Germinal center (tissue), 1 donor: ENCODE data around the gene RPA1.
"Not testable (repeated sequence)": the region's sequence is repeated elsewhere in the genome, so short reads cannot be mapped to it uniquely, and the experiment has no call there.

Experiments used
- DNase-seq: peaks from one replicate; pipeline ENCODE4 v3.0.0; 2012; ENCODE audit warnings: mixed read lengths, low spot score

The RPA1 gene

DNA sequence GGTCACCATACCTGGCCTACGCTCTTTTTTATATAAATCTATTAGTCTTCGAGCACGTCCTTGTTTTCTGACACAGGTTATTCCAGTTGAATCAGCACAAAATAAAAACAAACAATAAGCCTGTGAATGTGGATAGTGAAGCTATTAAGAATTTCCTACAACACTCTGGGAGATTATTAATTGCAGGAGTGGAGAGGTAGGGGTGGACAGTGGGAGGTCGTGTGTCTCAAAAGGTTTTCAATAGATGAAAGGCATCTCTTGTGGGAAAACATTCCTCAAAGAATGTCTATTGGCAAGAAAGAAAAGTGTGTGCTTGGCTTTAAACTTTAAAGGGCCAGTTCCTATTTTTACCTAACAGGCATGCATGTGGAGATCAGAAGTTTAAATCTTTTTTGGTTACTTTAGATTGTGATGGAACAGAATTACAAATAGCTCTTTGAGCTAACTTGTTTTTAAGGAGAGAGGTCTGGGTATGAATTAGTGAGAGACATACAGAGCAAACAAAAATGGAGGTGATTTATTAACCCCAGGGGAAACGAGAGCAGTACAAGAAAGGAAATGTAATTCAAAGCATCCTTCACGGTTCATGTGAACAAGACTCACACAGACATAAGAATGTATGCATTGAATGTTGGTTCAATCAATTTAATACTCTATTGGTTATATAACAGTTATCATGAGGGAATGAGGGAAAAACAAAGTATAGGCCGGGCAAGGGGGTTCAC, 9.1 kb upstream of the RPA1 start:
- peak; percentile 43 for DNase-seq

DNA sequence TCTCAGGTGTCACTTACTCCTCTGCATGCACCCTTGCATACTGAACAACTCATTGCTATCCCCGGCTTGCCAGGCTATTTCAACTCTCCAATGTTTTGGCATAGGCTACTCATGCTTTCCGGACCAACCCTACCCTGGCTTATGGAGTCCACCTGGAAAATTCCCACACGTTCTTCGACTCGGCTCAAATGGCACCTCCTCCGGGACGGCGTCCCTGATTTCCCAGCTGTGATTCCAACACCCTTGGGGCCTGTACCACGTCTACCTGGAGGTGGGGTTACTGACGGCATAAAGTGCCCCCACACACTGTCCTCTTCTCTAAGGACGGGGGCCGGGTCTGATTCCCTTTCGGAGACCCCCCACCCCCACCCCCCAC, 601 bp upstream of the RPA1 start:
- DNase-seq = no peak

- DNase-seq = no peak
Observed at GRCh38 chr17:1830288-1830687, 483 bp downstream of the RPA1 start.

GRCh38 chr17:1834380-1835149, 4.8 kb downstream of the RPA1 start:
- peak; percentile 74 for DNase-seq

DNA sequence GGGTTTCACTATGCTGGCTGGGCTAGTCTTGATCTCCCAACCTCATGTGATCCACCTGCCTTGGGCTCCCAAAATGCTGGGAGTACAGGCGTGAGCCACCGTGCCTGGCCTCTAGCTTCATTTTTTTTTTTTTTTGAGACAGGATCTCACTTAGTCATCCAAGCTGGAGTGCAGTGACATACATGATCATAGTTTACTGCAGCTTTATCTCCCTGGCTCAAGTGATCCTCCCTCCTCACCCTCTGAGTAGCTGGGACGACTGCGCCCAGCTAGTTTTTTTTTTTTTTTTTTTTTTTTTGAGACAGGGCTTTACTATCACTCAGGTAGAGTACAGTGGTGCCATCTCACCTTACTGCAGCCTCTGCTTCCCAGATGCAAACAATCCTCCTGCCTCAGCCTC, 9.7 kb downstream of the RPA1 start:
- no peak for DNase-seq

- DNase-seq = no peak
Observed at GRCh38 chr17:1843947-1844346, 14.1 kb downstream of the RPA1 start.

GRCh38 chr17:1847191-1847590, 17.4 kb downstream of the RPA1 start:
- no peak for DNase-seq

DNA sequence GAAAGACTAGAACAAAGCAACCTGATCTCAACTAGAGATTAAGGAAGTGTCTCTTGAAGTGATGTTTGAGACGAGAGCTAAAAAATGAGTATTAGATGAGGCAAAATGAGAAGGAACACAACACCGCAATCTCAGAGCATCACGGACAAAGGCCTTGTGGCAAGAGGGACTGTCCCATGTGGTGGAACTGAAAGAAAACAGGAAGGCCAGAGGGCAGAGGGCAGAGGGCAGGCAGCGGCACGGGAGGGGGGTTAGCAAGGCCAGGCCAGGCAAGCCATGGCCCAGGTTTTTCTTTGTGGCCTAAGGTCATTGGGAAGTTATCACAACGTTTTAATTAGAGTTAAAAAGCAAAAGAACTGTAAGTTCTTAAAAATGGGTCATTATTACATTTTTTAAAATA, 22.5 kb downstream of the RPA1 start:
- DNase-seq = no peak

- no peak for DNase-seq
Observed at GRCh38 chr17:1853698-1854097, 23.9 kb downstream of the RPA1 start.

DNA sequence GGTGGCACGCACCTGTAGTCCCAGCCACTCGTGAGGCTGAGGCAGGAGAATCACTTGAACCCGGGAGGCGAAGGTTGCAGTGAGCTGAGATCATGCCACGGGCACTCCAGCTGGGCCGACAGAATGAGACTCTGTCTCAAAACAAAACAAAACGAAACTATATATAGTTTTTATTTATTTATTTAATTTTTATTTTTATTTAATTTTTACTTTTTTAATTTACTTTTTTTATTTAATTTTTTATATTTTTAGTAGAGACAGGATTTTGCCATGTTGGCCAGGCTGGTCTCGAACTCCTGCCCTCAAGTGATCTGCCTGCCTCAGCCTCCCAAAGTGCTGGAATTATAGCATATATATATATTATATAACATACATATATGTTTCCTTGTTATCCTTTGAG, 26.7 kb downstream of the RPA1 start:
- DNase-seq = not testable (repeated sequence)

GRCh38 chr17:1860978-1861377, 31.2 kb downstream of the RPA1 start:
- no peak for DNase-seq

GRCh38 chr17:1861391-1862010, 31.7 kb downstream of the RPA1 start:
- DNase-seq = no peak

DNA sequence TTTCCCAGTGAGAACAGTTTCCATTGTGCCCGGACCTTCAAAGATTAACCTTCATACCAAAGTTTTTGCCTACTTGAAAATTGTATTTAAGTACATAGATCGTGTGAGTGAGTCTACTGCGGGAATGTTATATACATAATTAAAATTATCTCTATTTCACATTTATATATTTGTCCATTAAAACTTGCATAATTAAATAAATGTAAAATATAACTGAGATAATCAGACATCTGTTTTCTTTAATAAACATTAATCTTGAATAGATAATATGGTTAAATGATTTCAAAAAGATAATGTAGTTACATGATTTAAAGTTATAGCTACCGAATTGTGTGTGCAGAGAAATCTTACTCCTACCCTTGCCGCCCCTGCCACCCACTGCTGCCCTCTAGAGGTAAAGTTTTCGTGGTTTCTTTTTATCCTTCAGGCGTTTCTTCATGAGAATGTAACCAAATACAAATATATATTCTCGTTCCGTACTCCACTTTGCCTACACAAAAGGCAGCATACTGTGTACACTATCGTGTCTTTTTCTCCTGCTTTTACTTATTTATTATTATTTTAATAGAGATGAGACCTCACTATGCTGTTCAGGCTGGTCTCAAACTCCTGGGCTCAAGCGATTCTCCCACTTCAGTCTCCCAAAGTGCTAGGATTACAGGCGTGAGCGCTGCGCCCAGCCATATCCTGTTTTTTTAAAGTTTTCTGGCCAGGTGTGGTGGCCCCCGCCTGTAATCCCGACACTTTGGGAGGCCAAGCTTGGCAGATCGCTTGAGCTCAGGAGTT, 35.6 kb downstream of the RPA1 start:
- peak; percentile 54 for DNase-seq

DNA sequence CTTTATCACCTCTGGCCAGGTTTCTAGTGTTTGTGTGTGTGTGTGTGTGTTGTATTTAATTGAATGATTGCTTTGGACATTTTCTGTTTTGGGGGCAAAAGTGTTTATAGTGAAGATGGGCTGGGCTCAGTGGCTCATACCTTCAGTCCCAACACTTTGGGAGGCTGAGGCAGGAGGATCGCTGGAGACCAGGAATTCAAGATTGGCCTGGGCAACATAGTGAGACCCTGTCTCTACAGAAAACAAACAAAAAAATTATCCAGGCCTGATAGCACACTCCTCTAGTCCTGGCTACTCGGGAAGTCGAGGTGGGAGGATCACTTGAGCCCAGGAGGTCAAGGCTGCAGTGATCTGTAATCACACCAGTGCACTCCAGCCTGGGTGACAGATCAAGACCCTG, 37.5 kb downstream of the RPA1 start:
- no peak for DNase-seq

- no peak for DNase-seq
Observed at GRCh38 chr17:1868090-1868489, 38.3 kb downstream of the RPA1 start.

DNA sequence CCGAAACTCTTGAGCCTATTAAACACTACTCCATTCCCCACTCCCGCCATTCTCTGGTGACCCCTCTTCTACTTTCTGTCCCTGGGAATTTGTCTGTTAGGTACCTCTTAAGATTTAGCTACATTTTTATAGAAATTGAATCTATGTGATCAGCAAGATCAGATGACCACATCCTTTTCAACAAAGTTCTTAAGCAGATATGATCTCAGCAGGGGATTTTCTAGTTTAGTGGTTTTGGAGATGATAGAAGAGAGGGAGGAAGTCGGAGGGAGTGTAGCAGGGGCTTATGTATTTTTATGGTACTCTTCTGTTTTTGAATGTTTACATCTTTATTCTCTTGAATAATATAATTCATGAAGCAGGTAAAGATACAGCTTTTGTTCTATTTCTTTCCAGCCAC, 40.8 kb downstream of the RPA1 start:
- no peak for DNase-seq

DNA sequence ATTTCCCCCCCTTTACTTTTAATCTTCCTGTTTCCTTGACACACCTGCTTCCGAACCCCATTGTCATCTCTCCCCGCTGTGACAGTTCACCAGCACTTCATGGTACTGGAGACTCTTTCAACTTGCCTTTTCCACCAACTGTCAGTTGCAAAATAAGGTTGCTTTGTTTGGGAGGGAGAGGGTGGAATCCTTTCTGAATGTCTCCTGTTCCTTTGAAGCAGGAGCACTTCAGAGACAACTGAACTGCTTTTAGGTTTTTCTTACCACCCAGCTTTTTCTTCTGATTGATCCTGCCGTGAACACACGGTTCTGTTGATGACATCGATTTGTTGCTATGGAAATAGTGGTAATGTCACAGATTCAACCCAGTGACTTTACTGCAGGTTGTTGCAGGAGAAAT, 42.0 kb downstream of the RPA1 start:
- DNase-seq = no peak

GRCh38 chr17:1872254-1872653, 42.4 kb downstream of the RPA1 start:
- DNase-seq = no peak

GRCh38 chr17:1872976-1873375, 43.2 kb downstream of the RPA1 start:
- no peak for DNase-seq

GRCh38 chr17:1873418-1873817, 43.6 kb downstream of the RPA1 start:
- no peak for DNase-seq

DNA sequence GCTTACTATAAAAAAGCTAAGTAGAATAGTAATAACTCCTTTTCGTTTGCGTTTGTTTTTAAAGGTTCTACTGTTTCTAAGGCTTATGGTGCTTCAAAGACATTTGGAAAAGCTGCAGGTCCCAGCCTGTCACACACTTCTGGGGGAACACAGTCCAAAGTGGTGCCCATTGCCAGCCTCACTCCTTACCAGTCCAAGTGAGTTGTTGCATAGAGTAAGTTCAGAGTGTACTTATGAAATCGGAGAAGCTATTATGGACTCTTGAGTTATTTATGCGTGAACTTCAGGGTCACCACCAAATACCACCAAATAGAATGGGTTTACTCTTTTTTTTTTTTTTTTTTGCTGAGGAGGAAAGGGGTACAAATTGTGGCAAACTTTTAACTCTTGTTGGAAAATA, 45.8 kb downstream of the RPA1 start:
- no peak for DNase-seq

GRCh38 chr17:1878419-1879121, 48.8 kb downstream of the RPA1 start:
- no peak for DNase-seq
